NCI-H69 (cell line): ENCODE data around the gene NDUFS1.
"Not testable (repeated sequence)": the region's sequence is repeated elsewhere in the genome, so short reads cannot be mapped to it uniquely, and the experiment has no call there.

Source experiments
- DNase-seq: peaks from one replicate; lab custom pipeline; 2025; lab: John Stamatoyannopoulos, UW

The NDUFS1 gene

DNA sequence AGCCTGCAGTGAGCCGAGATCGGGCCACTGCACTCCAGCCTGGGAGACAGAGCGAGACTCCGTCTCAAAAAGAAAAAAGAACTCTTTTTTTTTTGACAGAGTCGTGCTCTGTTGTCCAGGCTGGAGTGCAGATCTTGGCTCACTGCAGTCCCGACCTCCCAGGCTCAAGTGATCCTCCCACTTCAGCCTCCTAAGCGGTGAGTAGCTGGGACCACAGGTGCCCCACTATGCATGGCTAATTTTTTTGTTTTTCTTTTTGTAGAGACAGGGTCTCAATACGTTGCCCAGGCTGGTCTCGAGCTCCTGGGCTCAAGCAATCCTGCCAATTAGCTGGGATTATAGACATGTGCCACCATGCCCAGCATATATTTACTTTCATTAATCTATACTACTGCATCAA, 60.8 kb downstream of the NDUFS1 start:
- no peak for DNase-seq

GRCh38 chr2:206096876-206097275, 62.4 kb downstream of the NDUFS1 start:
- DNase-seq = no peak

DNA sequence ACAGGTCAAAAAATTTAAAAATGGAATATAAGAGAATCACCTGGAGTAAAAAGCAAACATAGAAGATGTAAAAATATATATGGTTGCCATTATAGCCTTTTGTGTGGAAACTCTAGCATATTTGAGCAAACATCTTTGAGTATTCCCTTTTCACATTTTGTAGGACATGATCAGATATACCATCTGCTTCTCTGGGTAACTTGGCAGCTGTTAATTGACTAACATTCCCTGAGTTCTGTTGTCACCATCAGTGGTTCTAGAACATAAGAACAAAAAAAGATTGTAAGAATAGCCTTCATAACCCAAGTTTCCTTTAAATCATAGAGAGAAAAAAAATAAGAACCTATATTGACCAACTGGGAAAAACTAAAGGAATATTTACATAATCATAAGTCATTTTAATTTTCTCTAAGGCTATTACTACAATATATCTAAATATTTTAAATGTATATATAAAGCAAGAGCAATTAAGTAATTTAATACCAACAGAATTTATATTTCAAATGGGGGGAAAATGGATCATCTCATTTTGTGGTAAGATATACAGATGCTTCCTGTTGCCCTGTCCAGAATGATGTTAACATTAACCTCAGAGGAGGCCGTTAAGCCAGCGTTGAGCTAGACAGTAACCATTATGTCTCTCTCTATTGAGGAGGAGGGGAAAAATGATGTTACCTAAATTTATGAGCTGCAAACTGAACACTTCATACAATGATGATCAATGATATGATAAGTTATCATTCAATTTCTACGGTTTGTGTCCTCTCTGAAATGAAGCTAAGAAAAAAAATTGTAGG, 63.5 kb downstream of the NDUFS1 start:
- DNase-seq = peak; percentile 17

- DNase-seq = no peak
These were observed 66.9 kb downstream of the NDUFS1 start for GRCh38 chr2:206092297-206092696.

DNA sequence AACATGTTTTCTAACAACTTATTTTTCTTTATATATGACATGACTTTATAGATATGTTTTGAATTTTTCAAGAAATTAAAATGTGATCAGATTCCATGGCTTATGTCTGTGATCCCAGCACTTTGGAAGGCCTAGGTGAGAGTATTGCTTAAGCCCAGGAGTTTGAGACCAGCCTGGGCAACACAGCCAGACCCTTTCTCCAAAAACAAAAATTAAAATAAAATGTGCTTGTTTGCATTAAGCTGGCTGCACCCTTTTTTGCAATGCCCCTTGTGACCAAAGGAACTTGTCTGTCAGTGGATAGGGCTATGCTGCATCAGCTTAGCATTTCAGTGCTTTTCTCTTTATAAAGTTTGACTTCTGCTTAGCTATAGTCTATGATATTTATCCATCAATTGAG, 71.0 kb downstream of the NDUFS1 start:
- no peak for DNase-seq

GRCh38 chr2:206086716-206087350, 72.4 kb downstream of the NDUFS1 start:
- peak; percentile 53 for DNase-seq

DNA sequence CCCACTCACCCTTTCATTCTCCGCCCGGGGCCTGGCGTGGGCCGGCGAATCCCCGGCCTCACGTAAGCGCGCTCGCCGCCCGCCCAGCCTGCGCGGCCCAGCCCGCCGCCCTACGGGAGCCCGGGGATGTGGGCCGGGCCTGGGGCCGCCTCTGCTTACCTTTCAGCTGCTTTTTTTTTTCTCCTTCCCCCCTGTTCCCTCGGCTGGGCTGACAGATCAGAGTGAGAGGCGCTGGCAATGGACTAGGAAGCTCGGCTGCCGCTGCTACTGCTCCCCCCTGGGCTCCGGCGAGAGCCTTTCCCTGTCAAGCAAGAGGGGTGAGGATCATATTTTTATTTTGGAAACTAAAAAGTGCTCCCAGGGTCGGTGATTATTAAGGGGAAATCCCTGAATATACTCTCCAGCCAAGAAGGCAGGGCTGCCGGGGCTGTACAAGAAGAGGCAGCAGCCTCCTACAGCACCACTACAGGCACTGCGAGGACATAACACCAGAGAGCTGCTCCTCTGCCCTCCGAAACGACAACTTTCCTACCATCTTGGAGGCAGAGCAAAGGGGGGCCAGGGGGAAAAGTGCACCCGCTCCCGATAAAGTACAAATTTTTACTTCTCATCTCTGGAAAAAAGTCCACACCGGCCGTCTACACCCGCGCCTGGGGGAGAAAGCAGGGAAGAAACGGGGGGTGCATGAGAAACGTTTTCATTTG, 73.3 kb downstream of the NDUFS1 start, which contains the start of gene INO80D:
Gene INO80D, minus strand, starts transcription at position 433 of the 704 bp plus-strand sequence. CDS start 23,158 bp downstream, outside the sequence.
- peak; percentile 82 for DNase-seq

DNA sequence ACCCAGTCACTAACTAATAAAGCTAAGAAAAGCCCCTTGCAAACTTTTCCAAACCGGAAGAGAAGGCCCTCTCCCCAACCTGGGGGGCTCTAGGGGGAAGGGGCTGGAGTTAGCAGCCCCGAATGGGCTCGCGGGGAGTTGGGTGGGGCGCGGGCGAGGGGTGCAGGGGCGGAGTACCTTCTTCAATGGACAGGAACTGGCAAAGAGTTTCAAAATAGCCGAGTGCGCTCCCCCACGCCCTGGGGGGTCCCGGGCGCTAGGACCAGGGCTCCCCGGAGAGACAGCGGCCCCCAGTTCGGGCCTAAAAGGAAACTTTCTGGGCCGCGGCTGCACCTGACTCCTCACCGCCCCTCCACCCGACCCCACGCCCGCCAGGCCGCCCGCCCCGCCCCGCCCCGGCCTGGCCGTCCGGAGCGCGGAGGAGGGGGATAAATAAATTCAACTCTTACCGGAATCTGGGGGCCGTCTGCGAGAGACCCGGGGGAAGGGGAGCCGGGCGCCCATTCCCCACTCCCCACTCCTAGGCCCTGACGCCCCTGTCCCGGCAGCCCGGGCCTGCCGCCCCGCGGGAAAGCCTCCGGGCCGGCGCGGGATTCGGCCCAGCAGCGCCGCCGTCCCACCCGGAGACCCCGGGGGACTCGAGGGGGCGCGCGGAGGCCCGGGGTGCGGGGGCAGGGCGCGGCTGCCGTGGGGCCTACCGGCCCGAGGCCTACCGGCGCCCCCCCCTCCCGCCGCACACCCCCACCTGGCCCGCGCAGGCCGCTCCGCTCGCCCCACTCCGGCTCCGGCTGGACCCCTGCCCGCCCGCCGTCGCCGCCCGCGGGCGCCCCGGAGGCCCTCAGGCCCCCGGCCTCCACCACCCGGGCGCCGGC, 74.1 kb downstream of the NDUFS1 start:
- DNase-seq = peak; percentile 58

GRCh38 chr2:206084439-206084869, 74.8 kb downstream of the NDUFS1 start:
- peak; percentile 82 for DNase-seq

GRCh38 chr2:206083602-206084438, 75.4 kb downstream of the NDUFS1 start:
- DNase-seq = peak; percentile 57

DNA sequence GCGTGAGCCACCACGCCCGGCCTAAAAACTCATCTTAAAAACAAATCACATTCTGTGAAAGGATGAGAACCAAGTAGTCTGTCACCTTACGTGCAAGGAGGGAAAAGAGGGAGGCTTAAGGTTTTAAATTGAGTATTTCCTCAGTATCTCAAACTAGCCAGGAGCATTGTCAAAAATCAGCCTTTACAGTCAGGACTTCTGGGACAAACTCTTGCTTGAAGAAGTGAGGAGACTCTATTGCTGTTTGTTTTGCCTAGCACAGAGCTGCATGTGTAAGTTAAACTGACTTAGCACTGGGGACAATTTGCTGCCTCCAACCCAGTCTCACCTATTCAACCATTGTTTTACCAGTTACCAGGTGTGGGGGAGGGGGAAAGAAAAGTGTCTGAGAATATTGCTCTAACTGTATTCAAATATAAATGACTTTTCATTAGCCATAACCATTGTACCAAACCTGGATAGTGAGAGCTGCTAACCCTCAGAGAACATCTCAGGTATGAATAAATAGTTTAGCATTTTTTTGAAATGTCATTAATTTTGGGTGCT, 76.9 kb downstream of the NDUFS1 start:
- peak; percentile 8 for DNase-seq

GRCh38 chr2:206080927-206081326, 78.3 kb downstream of the NDUFS1 start:
- no peak for DNase-seq

DNA sequence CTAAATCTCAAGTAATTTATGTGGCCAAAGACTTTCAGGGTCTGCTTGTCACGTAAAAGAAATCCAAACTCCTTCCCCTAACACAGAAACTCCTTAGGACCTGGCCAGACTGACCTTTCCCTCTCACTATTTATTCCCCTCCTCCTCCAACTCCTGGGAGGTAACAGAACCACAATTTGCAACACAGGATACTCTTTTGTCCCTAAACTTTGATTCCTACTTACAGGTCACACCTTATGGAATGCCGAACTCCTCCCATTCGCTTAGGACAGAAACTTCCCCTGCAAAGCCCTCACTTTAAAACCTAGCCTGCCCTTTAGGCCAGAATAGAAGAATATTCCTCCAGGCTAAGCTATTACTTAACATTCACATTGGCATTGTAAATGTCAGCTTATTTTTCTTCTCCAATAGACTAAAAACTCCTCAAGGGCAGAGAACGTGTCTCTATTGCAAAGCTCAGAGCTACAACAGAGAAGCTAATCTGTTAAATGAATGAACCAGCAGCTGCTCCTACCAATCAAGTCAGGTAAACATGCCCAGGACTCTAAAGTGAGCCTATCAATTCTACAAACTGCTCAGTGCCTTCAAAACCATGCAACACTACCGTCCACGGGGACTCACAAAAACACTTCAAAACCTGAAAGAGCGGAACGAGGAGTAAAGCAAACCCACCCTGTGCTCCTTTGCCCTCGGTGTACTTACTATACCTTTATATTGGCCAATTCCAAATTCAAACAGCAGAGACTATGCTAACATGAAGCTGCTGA, 79.4 kb downstream of the NDUFS1 start:
- DNase-seq = no peak

- not testable (repeated sequence) for DNase-seq
These were observed 81.4 kb downstream of the NDUFS1 start for GRCh38 chr2:206077879-206078278.

GRCh38 chr2:206075113-206075512, 84.1 kb downstream of the NDUFS1 start:
- DNase-seq = no peak

- DNase-seq = no peak
These were observed 87.4 kb downstream of the NDUFS1 start for GRCh38 chr2:206071807-206072206.

GRCh38 chr2:206069417-206069816, 89.8 kb downstream of the NDUFS1 start:
- no peak for DNase-seq

DNA sequence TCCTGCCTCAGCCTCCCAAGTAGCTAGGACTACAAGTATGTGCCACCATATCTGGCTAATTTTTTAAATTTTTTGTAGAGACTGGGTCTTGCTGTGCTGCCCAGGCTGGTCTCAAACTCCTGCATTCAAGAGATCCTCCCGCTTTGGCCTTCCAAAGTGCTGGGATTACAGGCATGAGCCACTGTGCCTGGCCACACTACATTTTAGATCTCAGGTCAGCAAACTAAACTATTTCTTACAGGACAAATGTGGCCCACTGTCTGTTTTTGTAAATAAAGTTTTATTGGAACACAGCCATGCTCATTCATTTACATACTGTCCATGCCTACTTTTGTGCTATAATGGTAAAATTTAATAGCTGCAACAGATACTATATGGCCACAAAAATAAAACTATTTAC, 91.0 kb downstream of the NDUFS1 start:
- no peak for DNase-seq
